OCI-LY1 (cell line): Measurements from ENCODE around the gene LCNL1.

Experiments
- EZH2 ChIP-seq: fragments of 200-600 bp; sonication (generic), shearing (Covaris generic); IDR thresholded peaks from 2 replicates; pipeline ENCODE4 v1.8.0; 2017; ENCODE audit warnings: borderline replicate concordance, mixed run types, mild to moderate bottlenecking, antibody characterized with exemption, low read length, moderate library complexity, mixed read lengths
- TF ChIP-seq, protein P1 (sequence below): fragments of 200-600 bp; sonication (generic), shearing (Covaris generic); IDR thresholded peaks from 2 replicates; pipeline ENCODE4 v1.5.1; 2017; ENCODE audit warnings: mild to moderate bottlenecking, antibody characterized with exemption, low read length, moderate library complexity, mixed read lengths

DNA sequence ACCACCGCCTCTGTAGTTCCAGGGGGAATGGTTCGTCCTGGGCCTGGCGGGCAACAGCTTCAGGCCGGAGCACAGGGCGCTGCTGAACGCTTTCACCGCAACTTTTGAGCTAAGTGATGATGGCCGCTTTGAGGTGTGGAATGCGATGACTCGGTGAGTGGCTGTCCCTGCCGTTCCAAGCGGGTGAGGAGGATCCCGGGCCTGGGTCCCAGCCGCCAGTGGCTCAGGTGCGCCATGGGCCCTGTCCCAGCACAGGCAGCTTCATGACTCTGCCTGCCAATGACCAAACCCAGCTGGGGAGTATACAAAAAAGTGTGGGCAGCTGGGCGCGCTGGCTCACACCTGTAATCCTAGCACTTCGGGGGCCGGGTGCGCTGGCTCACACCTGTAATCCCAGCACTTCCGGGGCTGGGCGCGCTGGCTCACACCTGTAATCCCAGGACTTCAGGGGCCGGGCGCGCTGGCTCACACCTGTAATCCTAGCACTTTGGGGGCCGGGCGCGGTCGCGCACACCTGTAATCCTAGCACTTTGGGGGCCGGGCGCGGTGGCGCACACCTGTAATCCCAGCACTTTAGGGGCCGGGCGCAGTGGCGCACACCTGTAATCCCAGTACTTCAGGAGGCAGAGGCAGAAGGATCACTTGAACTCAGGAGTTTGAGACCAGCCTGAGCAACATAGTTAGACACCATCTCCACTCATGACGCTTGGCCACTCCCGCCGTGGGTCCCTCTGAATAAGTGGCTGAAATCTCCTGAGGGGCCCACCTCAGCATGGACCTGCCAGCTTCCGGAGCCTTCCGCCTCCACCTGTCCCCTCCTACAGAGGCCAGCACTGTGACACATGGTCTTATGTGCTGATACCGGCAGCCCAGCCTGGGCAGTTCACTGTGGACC is 29.7 kb upstream of the LCNL1 start:
- TF ChIP-seq, protein P1, sequence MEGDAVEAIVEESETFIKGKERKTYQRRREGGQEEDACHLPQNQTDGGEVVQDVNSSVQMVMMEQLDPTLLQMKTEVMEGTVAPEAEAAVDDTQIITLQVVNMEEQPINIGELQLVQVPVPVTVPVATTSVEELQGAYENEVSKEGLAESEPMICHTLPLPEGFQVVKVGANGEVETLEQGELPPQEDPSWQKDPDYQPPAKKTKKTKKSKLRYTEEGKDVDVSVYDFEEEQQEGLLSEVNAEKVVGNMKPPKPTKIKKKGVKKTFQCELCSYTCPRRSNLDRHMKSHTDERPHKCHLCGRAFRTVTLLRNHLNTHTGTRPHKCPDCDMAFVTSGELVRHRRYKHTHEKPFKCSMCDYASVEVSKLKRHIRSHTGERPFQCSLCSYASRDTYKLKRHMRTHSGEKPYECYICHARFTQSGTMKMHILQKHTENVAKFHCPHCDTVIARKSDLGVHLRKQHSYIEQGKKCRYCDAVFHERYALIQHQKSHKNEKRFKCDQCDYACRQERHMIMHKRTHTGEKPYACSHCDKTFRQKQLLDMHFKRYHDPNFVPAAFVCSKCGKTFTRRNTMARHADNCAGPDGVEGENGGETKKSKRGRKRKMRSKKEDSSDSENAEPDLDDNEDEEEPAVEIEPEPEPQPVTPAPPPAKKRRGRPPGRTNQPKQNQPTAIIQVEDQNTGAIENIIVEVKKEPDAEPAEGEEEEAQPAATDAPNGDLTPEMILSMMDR, result no peak
- no peak for TF ChIP-seq EZH2
